GM21360 (cell line): ENCODE results near the gene SLC6A8.

ENCODE experiments used
- ATAC-seq: cut with Tn5 transposase; IDR thresholded peaks from one replicate; pipeline ENCODE4 v1.9.1; 2021; ENCODE audit warnings: mild to moderate bottlenecking, moderate library complexity; ENCODE audit not compliant: unreplicated experiment

Gene SLC6A8

GRCh38 chrX:153687121-153688039 lies at the start of gene SLC6A8:
SLC6A8 (plus strand) TSS chrX:153687926; CDS start chrX:153688575, 649 bp downstream.
- no peak for ATAC-seq

- no peak for ATAC-seq
These were observed 49.7 kb upstream of the SLC6A8 start for GRCh38 chrX:153638041-153638371.

GRCh38 chrX:153638436-153639176 lies 49.1 kb upstream of the SLC6A8 start:
- no peak for ATAC-seq

GRCh38 chrX:153639177-153640044 lies 48.3 kb upstream of the SLC6A8 start:
- ATAC-seq: no peak

GRCh38 chrX:153640045-153640686 lies 47.6 kb upstream of the SLC6A8 start:
- ATAC-seq: no peak

- no peak for ATAC-seq
These were observed 46.8 kb upstream of the SLC6A8 start for GRCh38 chrX:153640736-153641575.

GRCh38 chrX:153641627-153642026 lies 46.1 kb upstream of the SLC6A8 start:
- no peak for ATAC-seq

GRCh38 chrX:153642051-153642654 lies 45.6 kb upstream of the SLC6A8 start:
- no peak for ATAC-seq

GRCh38 chrX:153642655-153643430 lies 44.9 kb upstream of the SLC6A8 start:
- ATAC-seq: no peak

- ATAC-seq: no peak
These were observed 44.0 kb upstream of the SLC6A8 start for GRCh38 chrX:153643431-153644351.

- ATAC-seq: no peak
These were observed 43.2 kb upstream of the SLC6A8 start for GRCh38 chrX:153644356-153645125.

GRCh38 chrX:153645151-153645550 lies 42.6 kb upstream of the SLC6A8 start:
- no peak for ATAC-seq

GRCh38 chrX:153645921-153646488 lies 41.7 kb upstream of the SLC6A8 start:
- ATAC-seq: no peak

- ATAC-seq: no peak
These were observed 40.9 kb upstream of the SLC6A8 start, which contains the start of gene DUSP9 for GRCh38 chrX:153646620-153647373. DUSP9 (plus strand) TSS chrX:153647203; CDS start chrX:153647954, 751 bp downstream.
